CD4-positive, alpha-beta T cell (primary cell): Measurements from ENCODE around the gene ELL2. TPM values are rescaled to one million over a fixed set of nuclear protein-coding genes. Genes with fewer than 3 reads are reported as not detected.

Source experiments
- ATAC-seq: fragments of 200-7000 bp; cut with Tn5 transposase; one replicate; pipeline ENCODE4 v1.10.0; 2022; ENCODE audit warnings: mild to moderate bottlenecking; ENCODE audit not compliant: poor library complexity
- CTCF ChIA-PET: fragments of 350-600 bp; sonication (Branson Sonifier 250); formaldehyde crosslinking; loops from one replicate; lab custom pipeline; 2021; ENCODE audit warnings: antibody characterized with exemption, inconsistent platforms; lab: Charles Lee
- POLR2A ChIA-PET: fragments of 350-600 bp; sonication (Branson Sonifier 250); formaldehyde crosslinking; loops from one replicate; lab custom pipeline; 2021; ENCODE audit warnings: antibody characterized with exemption, inconsistent platforms; lab: Charles Lee
- DNase-seq, 14 experiments: peaks; one replicate each; pipeline ENCODE4 v3.0.0-alpha.2; 2013 to 2020; ENCODE audit warnings: mixed read lengths in 2 of 14
- H3K27ac ChIP-seq, 2 donors: one replicate each; pipeline versions ENCODE4 v1.5.1 to v1.7.0; 2013; ENCODE audit warnings: low read length in 2 of 2, low read depth in 1 of 2, mild to moderate bottlenecking in 1 of 2
- H3K27me3 ChIP-seq, 2 experiments: 1 replicate in 1 of 2; 2 replicates in 1 of 2; pipeline versions ENCODE4 v1.6.1 to v1.7.0; 2013; ENCODE audit warnings: low read length in 2 of 2, control low read depth in 1 of 2, mild to moderate bottlenecking in 1 of 2, moderate library complexity in 1 of 2; ENCODE audit not compliant: insufficient read depth in 2 of 2, control insufficient read depth in 1 of 2
- H3K36me3 ChIP-seq: one replicate; pipeline ENCODE4 v1.6.1; 2013; ENCODE audit warnings: low read length, control low read depth; ENCODE audit not compliant: insufficient read depth
- H3K4me1 ChIP-seq: one replicate; pipeline ENCODE4 v1.6.1; 2013; ENCODE audit warnings: low read length, control low read depth; ENCODE audit not compliant: insufficient read depth
- H3K4me3 ChIP-seq: one replicate; pipeline ENCODE4 v1.5.1; 2013; ENCODE audit warnings: mild to moderate bottlenecking, low read length, moderate library complexity
- H3K9me3 ChIP-seq, 2 experiments: 1 replicate in 1 of 2; 2 replicates in 1 of 2; pipeline versions ENCODE4 v1.6.1 to v1.7.0; 2013; ENCODE audit warnings: low read length in 2 of 2, mild to moderate bottlenecking in 2 of 2, control low read depth in 1 of 2, moderate library complexity in 1 of 2; ENCODE audit not compliant: control insufficient read depth in 1 of 2, insufficient read depth in 1 of 2
- H3K27ac Mint-ChIP-seq: one replicate; pipeline ENCODE4 v1.8.0; 2020; ENCODE audit warnings: mixed read lengths
- H3K27me3 Mint-ChIP-seq: one replicate; pipeline ENCODE4 v1.8.0; 2021; ENCODE audit warnings: mixed read lengths
- H3K36me3 Mint-ChIP-seq: one replicate; pipeline ENCODE4 v1.8.0; 2021; ENCODE audit warnings: low read depth, mixed read lengths
- H3K4me1 Mint-ChIP-seq: one replicate; pipeline ENCODE4 v1.8.0; 2021; ENCODE audit warnings: low read depth, mixed read lengths
- H3K4me3 Mint-ChIP-seq: one replicate; pipeline ENCODE4 v1.8.0; 2020; ENCODE audit warnings: mild to moderate bottlenecking, mixed read lengths
- H3K9me3 Mint-ChIP-seq: one replicate; pipeline ENCODE4 v1.8.0; 2020; ENCODE audit warnings: mixed read lengths
- intact Hi-C, 2 experiments: fragments of 100-400 bp; cut with DNase I in 1 of 2; cut with micrococcal nuclease in 1 of 2; formaldehyde crosslinking; loops; one replicate each; pipeline versions ENCODE4 v1.15.1 to v1.9.0; 2023 to 2025; cut with DNase I, micrococcal nuclease
- total RNA-seq, 174 experiments: library from RNA in 2 of 174; stranded (reverse) in 2 of 174; gene quantifications; one replicate each; pipeline ENCODE4 v1.2.3 and lab custom pipeline; 2021 to 2026
- TF ChIP-seq, protein P1 (sequence below): fragments of 200-600 bp; IDR thresholded peaks from one replicate; pipeline ENCODE4 v1.8.0; 2022; ENCODE audit warnings: antibody characterized with exemption, mild to moderate bottlenecking

ELL2 gene
- total RNA-seq, 2 experiments from 2014 or later = 93.5 to 98.1 TPM

DNA sequence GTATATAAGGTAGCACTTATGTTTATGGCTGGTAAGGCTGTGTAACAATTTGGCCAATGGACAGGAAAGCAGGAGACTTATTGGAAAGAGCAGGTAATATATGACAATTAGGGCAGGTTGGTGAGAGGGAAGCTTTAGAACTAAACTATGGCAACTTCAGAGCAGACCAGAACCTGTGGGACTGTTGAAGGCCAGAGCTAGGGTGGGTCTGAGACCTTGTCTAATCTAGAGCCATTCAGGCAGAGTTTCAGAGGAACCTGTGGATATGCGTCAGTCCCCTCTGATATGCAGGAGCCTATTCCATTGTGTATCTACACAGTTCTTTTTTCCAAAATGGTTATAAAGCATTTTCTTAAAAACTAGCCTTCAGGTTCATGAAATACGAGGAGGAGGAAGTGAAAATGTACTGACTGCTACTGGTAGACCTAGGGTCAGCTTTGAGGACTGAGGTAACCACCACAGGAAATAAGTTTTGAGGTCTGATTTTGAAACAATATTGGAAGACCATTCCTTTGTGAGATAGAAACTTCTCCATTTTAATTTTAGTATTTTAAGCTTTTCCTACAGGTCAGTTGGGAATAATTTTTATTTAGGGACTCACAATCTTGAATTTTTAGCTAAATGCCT lies 37.6 kb downstream of the ELL2 start:
- no peak overlapping the region for H3K27ac Mint-ChIP-seq
- CTCF ChIA-PET = no interaction called here
- Histone ChIP-seq H3K27me3 (no peaks in the 10 kb centered on the region), H3K9me3 (no peaks in the 10 kb centered on the region), H3K4me3 (no peak overlapping the region), H3K4me1 (no peaks in the 10 kb centered on the region), H3K36me3 (no peaks in the 10 kb centered on the region), H3K27ac (no peak overlapping the region)
- ATAC-seq = no peak
- POLR2A ChIA-PET = no interaction called here
- H3K4me3 Mint-ChIP-seq = no peak overlapping the region
- no peak for DNase-seq
- no peaks in the 10 kb centered on the region for H3K9me3 Mint-ChIP-seq
- intact Hi-C loops = no loop called here
- TF ChIP-seq, protein P1, sequence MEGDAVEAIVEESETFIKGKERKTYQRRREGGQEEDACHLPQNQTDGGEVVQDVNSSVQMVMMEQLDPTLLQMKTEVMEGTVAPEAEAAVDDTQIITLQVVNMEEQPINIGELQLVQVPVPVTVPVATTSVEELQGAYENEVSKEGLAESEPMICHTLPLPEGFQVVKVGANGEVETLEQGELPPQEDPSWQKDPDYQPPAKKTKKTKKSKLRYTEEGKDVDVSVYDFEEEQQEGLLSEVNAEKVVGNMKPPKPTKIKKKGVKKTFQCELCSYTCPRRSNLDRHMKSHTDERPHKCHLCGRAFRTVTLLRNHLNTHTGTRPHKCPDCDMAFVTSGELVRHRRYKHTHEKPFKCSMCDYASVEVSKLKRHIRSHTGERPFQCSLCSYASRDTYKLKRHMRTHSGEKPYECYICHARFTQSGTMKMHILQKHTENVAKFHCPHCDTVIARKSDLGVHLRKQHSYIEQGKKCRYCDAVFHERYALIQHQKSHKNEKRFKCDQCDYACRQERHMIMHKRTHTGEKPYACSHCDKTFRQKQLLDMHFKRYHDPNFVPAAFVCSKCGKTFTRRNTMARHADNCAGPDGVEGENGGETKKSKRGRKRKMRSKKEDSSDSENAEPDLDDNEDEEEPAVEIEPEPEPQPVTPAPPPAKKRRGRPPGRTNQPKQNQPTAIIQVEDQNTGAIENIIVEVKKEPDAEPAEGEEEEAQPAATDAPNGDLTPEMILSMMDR = no peak
- H3K4me1 Mint-ChIP-seq = no peaks in the 10 kb centered on the region
- no peaks in the 10 kb centered on the region for H3K27me3 Mint-ChIP-seq
- no peaks in the 10 kb centered on the region for H3K36me3 Mint-ChIP-seq

DNA sequence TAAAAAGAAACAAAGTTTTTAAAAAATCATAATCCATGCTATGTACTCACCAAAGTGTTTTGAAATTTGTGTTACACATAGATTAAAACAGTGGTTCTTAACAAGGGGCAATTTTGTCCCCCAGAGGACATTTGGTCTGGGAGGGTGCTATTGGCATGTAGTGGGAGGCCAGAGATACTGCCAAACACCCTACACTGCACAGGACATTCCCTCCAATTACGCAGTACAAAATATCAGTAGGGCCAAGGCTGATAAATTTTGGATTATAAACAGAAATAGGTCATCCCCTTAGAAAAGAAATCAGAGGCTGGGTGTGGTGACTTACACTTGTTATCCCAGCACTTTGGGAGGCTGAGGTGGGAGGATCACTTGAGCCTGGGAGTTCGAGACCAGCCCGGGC lies 38.9 kb downstream of the ELL2 start:
- no peaks in the 10 kb centered on the region for H3K4me1 ChIP-seq
- TF ChIP-seq, protein P1 = no peak
- intact Hi-C loops = no loop called here
- POLR2A ChIA-PET = no interaction called here
- H3K27me3 ChIP-seq = no peaks in the 10 kb centered on the region
- H3K4me1 Mint-ChIP-seq = no peaks in the 10 kb centered on the region
- H3K9me3 ChIP-seq = no peaks in the 10 kb centered on the region
- no peaks in the 10 kb centered on the region for H3K27me3 Mint-ChIP-seq
- no peak for ATAC-seq
- no peaks in the 10 kb centered on the region for H3K36me3 ChIP-seq
- no peak overlapping the region for H3K4me3 Mint-ChIP-seq
- CTCF ChIA-PET = no interaction called here
- H3K27ac Mint-ChIP-seq = no peak overlapping the region
- no peak for DNase-seq
- H3K9me3 Mint-ChIP-seq = no peaks in the 10 kb centered on the region
- H3K4me3 ChIP-seq = no peak overlapping the region
- no peak overlapping the region for H3K27ac ChIP-seq
- no peaks in the 10 kb centered on the region for H3K36me3 Mint-ChIP-seq

DNA sequence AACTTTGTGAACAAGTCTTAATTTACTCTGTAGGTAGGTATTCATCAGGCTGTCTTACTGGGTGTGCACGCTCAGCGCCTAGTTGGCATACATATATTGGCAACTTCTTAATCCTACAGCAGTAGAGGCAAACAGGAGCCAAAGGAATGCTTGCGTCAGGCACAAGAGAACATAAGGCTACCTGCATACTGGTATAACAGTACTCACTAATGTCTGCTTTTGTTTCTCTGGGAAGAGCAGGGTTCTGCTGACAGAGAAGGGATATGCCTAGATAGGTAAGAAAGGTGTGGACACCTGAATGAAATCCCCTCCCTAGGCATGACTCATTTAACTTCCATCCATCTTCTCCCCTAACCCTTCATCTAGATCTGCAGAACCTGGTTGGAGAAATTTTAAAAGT lies 40.1 kb downstream of the ELL2 start:
- H3K4me1 ChIP-seq = no peaks in the 10 kb centered on the region

More for the DNA sequence above, 40.1 kb downstream of the ELL2 start:
- H3K4me3 ChIP-seq = no peak overlapping the region
- no peak overlapping the region for H3K4me3 Mint-ChIP-seq
- no peak for DNase-seq
- H3K4me1 Mint-ChIP-seq = peaks cover under 1% of the 10 kb centered on the region
- intact Hi-C loops = no loop called here
- H3K27ac Mint-ChIP-seq = no peak overlapping the region
- H3K36me3 Mint-ChIP-seq = no peaks in the 10 kb centered on the region
- TF ChIP-seq, protein P1 = no peak
- no peaks in the 10 kb centered on the region for H3K27me3 Mint-ChIP-seq
- H3K27me3 ChIP-seq = no peaks in the 10 kb centered on the region
- no peaks in the 10 kb centered on the region for H3K9me3 ChIP-seq
- no peak overlapping the region for H3K27ac ChIP-seq
- no peak for ATAC-seq
- H3K36me3 ChIP-seq = no peaks in the 10 kb centered on the region
- no peaks in the 10 kb centered on the region for H3K9me3 Mint-ChIP-seq
- ChIA-PET POLR2A (no interaction called here), CTCF (no interaction called here)
